HG02623 (cell line): ENCODE data around the gene STOX2.
"Not testable (repeated sequence)": the region's sequence is repeated elsewhere in the genome, so short reads cannot be mapped to it uniquely, and the experiment has no call there.

Experiments used
- ATAC-seq: cut with Tn5 transposase; IDR thresholded peaks from one replicate; pipeline ENCODE4 v1.9.1; 2021; ENCODE audit warnings: moderate library complexity; ENCODE audit not compliant: unreplicated experiment

The STOX2 gene

DNA sequence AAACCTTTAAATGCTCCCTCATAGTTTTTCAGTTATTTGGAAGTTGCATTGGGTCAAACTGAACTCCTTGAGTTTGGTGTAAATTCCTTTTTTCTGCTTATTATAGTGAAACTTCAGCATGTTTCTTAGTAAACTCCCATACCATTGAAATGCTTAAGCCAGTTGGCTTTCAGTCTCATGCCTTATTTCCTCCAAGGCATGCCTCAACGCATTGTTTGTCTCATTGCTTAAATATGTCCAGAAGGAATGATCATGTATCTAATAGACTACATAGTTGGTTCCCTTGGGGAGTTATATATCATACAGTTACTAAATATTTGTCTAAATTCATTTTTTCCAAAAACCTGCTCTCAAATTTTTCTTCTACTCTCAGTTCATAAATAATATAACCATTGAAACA, 114.0 kb downstream of the STOX2 start:
- no peak for ATAC-seq

DNA sequence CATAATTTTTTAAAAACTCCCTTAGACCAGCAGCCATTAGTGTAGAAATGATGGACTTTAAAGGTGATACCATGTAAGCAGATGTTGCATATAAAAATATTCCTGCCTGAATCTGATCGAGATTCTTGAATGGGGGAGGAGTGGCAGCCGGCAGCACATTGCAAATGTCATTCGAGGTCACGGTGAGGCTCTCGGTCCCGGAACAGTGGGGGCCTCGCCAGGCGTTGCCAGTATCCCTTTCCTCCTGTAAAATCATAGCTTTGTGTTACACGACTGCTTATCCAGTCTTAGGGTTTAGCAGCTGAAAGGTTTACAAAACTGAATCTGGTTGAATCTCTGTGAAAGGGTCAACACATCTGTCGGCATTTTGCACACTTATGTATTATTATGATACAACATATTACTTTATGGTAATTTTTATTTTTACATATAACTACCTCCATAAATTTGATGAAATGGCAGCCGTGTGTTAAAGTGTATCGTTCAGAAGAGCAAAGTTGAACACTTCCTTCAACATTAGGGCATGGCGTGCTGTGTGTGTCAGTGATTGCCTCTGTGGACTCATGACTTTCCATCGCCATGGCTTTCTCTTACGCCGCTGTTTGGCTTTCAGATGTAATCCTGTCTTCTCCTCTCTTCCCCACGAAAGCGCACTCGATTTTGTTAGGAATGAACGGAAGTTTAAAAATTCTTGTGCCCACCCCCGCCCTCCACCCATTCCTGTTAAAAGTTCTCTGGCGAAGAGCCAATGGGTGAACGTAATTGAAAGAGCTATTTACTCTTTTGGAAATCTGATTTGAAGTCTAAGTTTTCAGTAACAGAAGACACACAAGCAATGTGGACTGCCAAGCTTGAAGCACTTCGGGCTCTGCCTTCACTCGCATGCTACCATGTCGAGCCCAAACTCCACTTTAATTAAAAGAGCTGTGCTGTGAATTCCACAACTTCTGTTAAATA, 114.8 kb downstream of the STOX2 start:
- ATAC-seq = no peak

DNA sequence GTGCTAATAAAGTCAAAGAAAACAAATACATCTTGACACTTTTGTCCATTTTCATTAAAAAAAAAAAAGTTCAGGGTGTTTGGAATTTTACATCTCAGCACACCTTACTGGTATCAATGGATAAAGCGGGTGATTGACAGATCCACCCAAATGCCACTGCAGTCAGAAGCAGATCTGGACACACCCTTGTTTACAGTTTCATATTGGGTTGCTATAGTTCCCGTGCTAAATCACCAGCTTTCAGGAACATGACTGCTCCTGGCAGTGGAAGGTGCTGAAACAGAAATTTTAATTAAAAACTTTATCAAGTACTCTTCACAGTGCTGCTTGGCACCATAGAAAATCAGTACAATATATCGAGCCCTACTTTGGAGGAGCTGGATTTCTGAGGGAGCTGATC, 116.3 kb downstream of the STOX2 start:
- no peak for ATAC-seq

DNA sequence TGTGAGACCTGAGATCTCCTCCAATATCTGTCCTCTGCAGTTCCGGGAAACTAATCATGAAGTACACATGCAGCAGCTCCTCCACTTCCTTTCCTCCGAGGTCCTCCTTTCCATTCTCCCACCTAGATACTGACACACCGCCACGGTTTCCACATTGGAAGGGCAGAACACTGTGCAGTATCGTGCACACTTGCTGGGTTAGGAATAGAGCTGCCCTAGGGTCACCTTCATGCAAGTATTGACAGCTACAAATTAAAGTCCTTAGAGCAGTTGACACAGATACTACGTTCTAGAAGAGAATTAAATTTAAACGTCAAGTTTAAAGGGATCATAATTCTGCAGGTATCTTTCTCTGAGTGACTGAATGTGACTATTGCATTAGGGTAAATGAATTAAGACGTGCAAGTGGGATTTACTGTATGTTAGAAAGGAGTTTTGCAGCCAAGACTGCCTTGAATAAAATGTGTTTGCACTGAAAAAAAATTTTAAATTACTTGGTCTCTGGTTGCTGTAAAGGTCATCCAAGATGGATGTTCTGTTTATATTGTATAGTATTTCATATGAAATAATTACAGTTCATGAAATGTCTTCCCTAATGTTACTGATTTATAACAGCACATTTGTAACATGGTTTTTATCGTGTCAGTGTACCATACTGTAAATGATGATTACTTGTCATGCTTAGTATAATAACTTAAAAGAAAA, 117.7 kb downstream of the STOX2 start:
- ATAC-seq = no peak

DNA sequence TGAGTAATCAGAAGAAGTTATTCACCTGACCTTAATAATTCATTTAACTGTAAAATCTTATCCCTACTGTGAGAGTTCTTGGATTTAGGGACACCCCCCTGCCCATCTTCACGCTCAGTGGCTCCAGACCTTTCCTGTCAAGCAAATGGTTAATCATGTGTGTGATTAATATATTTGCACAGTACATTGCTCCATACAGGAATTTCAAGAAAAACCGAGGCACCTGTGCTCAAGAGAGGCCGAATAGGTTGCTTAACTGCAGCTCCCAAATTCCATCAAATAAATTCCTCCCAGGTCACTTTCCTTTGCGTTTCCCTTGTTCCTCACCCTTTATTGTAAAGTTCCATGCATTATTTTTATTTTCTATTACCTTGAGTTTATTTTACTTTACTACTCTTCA, 119.5 kb downstream of the STOX2 start:
- ATAC-seq = no peak

DNA sequence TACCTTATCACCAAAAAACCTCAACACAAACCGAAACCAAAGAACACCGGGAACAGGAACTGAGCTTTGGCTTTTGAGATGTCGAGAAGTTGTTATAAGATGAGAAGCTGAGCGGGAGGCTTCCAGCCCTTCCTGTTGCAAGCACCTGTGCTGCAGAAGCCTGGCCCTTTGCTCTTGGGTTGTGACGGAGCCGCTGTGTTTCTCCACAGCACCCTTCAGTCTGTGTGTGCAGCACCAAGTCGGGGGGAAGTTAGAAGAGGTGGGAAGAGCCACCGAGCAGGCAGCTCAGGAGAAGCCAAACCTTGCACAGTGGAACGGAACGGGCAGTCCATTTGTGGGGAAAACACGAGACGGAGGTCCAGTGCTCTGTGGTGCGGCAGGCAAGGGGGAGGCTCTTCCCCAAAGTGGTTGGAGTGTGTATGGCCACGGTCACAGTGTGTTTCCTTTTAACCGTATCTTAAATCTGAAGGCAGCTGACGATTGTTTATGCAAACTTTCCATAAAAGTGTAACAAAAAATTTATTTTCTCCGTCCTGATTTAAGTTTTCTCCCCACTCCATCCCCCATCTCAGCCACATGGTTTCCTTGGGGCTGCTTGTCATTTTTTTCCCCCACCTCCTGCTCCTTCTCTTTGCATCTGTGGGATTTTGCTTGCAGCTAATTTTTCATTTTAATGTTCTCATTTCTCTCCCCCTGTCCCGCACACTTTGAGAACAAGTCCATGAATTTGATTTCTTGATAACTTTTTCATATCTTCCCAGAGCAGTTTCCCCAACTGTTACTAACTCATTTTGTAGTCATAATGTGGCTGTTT, 123.7 kb downstream of the STOX2 start:
- ATAC-seq = no peak

DNA sequence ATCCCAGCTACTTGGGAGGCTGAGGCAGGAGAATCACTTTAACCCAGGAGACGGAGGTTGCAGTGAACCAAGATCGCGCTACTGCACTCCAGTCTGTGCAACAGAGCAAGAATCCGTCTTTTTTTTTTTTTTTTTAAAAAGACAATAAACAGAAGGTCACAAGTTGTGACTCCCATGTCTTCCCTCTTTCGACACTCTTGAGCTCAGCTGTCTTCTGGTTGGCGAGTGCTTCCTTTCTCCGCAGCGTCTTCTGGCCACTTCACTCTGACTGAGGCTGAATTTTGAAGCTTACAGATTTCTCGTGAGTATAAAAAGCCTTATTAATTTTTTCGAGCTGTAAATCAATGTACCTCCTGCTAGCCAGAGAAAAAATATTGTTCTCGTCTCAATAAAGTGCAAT, 124.9 kb downstream of the STOX2 start:
- no peak for ATAC-seq

DNA sequence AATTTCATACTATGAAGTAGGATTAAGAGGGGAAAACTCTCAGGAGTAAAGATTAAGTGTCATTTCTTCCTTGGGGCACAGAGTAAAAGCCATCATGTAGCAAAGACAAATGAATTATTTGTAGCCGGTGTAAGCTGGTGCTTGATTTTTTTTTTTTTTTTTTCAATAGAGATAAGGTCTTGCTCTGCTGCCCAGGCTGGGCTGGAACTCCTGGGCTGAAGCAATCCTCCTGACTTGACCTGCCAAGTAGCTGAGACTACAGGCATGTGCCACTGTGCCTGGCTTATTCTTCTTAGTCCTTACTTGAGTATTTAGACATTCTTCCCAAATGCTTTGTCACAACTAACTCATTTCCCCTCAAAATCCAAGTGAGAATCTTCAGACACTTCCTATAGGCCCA, 125.7 kb downstream of the STOX2 start:
- ATAC-seq = no peak

DNA sequence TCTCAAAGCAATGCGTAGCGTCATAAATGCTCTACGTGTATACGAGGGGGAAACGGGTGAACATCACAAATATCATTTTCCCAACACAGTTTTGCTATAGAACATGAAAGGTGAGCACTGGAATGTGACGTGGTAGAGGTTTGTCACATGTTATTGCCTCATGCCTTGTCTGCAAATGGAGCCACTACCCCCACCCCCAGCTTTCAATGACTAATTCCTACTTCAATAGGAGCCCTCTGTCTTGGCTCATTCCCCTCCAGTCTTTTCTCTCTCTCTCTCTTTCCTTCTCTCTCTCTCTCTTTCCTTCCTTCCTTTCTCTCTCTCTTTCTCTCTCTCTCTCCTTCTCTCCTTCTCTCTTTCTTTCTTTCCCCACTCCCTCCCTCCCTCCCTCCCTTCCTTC, 127.0 kb downstream of the STOX2 start:
- ATAC-seq = no peak

DNA sequence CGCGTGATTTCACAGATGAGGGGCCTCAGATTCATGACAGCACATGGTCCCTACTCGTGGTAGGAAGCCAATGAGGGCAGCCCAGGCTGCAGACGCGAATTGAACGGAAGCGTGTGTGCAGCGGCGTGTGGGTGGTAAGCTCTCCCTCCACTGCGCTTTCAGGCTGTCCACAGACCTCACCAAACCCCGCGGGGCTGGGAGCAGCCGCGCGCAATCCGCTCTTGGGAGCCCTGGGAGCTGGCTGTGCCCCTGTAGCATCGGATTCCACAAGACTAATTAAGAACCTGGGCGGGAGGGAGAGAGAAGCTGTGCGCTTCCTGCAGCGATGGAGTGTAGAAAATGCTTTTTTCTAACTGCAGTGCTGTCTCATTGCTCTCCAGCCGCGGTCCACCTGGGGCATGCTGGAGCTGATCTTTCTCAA, 134.9 kb downstream of the STOX2 start:
- no peak for ATAC-seq

DNA sequence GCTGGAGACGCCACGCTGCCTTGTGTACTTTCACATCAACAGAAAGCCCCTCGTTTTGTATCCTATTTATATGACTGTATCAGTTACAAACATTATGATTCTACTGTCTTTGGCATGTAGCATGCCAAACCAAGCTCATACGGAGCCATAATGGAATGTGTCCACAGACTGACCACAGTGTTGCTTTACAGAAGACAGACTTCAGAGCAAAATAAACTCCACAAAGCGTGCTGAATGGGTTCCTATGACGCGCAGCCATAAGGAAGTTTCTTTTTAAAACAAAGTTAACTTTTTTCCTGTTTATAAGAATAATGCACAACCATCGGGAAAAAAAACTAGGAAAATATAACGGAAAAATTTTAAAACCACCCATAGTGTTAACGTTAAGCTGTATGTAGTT, 136.0 kb downstream of the STOX2 start:
- no peak for ATAC-seq

DNA sequence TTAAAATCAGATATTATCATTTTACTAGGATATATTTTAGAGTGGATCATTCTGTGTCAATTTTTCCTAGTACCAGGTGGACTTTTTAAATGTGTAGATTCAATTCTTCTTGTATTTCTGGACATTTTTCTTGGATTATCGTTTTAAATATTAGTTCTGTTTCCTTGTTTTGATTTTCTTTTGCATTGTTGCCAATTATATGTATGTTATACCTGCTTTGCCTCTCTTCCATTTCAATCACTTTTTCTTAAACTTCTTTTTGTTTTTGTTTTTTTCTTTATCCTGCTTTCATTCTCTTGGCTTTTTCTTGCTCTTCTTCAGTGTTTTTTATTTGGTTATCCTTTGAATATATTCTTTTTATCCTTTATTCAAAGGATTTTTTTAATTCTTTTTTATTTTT, 141.0 kb downstream of the STOX2 start:
- no peak for ATAC-seq

DNA sequence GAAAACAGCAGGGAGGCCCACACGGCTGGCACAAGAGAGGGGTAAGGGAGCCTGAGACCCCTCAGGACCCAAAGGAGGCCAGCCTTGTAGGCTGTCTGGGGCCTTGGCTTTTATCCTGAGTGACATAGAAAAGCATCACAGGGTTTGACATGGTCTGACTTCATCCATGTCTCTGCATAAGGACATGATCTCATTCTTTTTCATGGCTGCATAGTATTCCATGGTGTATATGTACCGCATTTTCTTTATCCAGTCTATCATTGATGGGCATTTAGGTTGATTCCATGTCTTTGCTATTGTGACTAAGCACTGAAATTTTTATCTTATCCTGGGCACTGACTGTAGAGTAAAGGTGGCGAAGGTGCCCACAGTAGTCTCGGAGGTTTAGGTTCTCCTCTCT, 146.2 kb downstream of the STOX2 start:
- not testable (repeated sequence) for ATAC-seq

DNA sequence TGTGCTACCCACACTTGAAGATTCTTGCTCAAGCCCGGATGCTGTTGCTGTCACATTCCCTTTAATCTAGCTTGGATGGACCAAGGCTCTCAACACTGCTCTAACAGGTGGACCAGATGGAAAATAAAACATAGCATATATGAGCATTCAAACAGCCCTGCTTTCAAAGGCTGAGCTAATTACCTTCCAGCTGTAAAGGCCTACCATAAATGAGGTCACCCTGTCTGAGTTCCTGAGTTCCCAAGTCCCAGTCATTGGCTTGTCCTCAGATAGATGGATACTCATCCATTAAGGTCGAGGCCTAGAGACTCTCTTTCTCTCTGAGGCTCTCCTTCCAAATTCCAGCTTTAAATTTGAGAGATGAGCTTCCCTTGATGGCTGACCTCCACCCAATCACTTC, 147.5 kb downstream of the STOX2 start:
- ATAC-seq = no peak

DNA sequence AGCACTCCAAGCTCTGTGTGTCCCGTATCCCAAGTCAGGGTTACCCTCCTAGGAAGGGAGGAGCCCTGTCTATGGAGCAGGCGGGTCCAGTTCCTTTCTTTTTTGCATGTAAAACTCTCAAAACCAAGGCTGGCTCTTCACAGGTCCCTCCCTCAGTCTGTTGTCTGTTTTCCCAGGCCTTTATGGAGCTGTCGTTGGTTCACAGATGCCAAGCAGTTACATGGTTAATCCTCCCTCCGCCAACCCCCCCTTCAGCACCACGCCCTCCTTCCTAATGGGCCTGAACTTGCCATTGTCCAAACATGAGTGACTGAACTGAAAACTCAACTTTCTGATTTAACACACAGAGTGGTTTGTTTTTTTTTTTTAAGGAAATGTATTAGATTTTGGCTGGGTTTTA, 148.3 kb downstream of the STOX2 start:
- no peak for ATAC-seq

DNA sequence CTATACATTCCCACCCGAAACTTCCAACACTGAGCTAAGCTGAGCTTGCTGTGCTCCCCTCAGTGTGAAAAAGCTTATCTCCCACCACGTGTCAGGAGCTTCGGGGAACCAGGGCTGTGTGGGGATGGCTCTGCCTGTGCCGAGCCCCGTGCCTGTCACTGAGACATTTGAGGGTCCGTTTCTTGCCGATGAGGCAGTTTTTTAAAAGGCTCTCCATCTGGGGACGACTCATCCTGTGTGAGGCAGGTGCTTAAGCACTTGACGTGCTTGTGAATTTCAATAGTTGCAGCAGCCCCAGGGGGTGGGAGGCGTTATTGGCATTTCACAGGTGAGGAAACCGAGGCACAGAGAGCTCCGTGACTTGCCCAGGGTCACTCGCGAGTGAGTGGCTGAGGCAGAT, 151.8 kb downstream of the STOX2 start:
- ATAC-seq = no peak

DNA sequence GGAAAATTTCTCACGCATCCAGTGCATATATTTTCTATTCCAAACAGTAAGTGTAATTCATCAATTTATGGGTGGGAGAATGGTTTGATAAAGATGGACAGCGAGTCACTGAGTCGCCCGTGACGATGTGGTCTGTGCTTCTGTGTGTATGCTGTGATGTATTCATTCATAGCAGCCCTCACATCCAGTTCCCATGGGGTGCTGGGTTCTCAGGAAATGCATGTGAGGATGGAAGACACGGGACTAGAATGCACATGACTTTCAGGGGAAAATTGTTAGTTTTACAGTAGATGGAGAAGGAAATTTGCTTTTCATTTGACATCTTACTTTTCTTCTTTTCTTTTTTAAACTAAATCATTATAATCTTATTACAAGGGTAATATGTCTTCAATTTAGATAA, 152.9 kb downstream of the STOX2 start:
- ATAC-seq = no peak

DNA sequence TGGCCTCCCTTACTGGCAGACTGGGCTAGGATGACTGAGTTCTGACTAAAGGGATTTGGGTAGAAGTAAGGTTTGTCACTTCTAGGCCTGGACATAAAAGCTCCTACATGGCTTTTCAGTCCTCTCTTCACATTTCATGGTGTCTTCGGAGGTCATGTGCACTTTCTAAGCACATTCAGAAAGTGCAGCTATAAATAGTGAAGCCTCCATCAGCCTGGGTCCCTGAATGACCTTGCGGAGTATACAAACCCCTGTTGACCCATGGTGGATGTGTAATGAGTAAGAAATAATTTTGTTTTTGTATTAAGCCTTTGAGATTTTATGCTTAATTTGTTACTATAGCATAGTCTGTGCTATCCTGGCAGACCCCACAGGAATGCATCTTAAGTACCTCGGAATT, 154.0 kb downstream of the STOX2 start:
- ATAC-seq = no peak

DNA sequence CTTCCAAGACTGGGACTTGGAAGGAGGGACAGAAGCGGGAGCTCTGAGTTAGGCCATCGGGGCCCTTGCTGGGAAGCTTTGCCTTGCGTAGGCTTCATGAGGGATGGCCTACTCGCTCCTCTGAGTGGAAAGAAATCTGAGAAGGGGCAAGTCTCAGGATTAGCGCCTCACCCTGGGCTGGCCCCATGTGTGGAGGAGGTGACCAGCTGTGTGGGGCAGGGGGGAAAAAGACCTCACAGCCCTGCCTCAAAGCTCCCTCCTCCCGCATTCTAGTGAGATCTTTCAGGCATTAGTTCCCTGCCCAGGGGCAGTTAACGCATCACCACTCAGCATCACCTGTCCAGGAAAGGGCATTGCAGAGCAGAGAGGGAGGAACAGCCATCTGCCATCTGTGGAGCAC, 156.5 kb downstream of the STOX2 start:
- no peak for ATAC-seq

DNA sequence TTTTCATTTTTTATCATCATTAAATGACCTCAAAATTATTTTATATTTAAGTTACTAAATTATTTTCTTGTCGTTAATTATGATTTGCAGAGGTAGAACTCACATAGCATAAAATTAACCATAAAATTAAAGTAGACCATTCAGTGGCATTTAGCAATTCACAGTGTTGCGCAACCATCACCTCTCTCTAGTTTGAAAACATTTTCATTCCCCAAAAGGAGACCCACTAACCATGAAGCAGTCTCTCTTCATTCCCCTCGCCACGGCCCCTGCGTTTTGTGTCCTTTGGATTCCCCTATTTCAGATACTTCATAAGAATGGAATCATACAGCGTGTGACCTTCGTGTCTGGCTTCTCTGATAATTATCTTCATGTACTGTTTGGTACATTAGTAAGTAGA, 157.7 kb downstream of the STOX2 start:
- ATAC-seq = no peak

DNA sequence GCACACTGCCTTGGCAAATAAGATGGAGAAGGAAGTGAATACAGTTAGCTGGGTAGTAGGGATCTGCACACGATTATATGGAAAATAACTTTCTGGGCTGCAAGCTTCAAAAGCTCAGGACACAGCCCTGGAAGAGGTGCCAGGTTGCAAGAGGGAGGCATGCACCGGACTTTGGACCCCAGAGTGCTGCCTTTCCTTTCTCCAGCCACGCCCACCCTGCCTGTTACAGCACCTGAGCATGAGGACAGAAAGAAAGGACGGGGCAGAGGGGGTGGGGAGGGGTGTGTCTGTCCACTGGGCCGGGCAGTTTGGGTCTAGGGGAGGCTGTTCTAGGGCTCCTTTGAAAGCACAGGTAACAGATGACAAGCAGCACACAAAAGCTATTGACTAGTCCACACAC, 159.8 kb downstream of the STOX2 start:
- no peak for ATAC-seq
